GM12878 (cell line): Measurements from ENCODE around the gene HCN4. TPM values are rescaled to one million over a fixed set of nuclear protein-coding genes. Genes with fewer than 3 reads are reported as not detected.

ENCODE experiments used
- ATAC-seq: fragments of 200-7000 bp; cut with Tn5 transposase; 3 replicates; pipeline ENCODE4 v1.9.1; 2020; ENCODE audit warnings: mild to moderate bottlenecking, moderate library complexity
- BruUV-seq: library from RNA; stranded (reverse); fragments of 400-500 nt; replicated peaks from 2 replicates; lab custom pipeline; 2021; lab: Mats Ljungman, UMichigan
- CTCF ChIA-PET: fragments of 300-600 bp; sonication (Branson Sonifier 250); formaldehyde crosslinking; extraction: SDS; loops from one replicate; lab custom pipeline; 2021; ENCODE audit warnings: inconsistent platforms; lab: Yijun Ruan, JAX
- POLR2A ChIA-PET: fragments of 350-600 bp; formaldehyde crosslinking; extraction: SDS; loops from one replicate; lab custom pipeline; 2021; ENCODE audit warnings: inconsistent platforms; lab: Charles Lee
- RAD21 ChIA-PET: fragments of 300-600 bp; sonication (Branson Sonifier 250); formaldehyde crosslinking; loops from one replicate; lab custom pipeline; 2023; ENCODE audit warnings: antibody characterized with exemption; ENCODE audit not compliant: unreplicated experiment; lab: Charles Lee
- SMC1A ChIA-PET: fragments of 300-600 bp; sonication (Branson Sonifier 250); formaldehyde crosslinking; loops from one replicate; lab custom pipeline; 2023; ENCODE audit not compliant: unreplicated experiment, uncharacterized antibody; lab: Charles Lee
- DNase-seq: peaks from one replicate; pipeline ENCODE4 v3.0.0-alpha.2; 2011; ENCODE audit warnings: low read depth, low spot score
- FAIRE-seq: peaks from 3 replicates; lab custom pipeline; 2011; peaks lifted over from hg19 to GRCh38; lab: Jason Lieb, UNC
- H2AFZ ChIP-seq: 2 replicates; pipeline ENCODE4 v1.6.0; 2011; ENCODE audit warnings: low read depth, low read length, control low read depth; ENCODE audit not compliant: control insufficient read depth
- H3K27ac ChIP-seq: 2 replicates; pipeline ENCODE4 v1.5.1; 2011; ENCODE audit warnings: control low read depth; ENCODE audit not compliant: control insufficient read depth, insufficient read depth
- H3K27me3 ChIP-seq, 2 experiments: replicated peaks in 1 of 2; 2 replicates each; pipeline versions ENCODE4 v1.6.0 to v1.6.1; 2011; ENCODE audit warnings: low read length in 1 of 2; ENCODE audit not compliant: control insufficient read depth in 2 of 2, insufficient read depth in 2 of 2
- H3K36me3 ChIP-seq, 2 experiments: 2 replicates each; pipeline ENCODE4 v1.5.1; 2011; ENCODE audit warnings: low read length in 1 of 2; ENCODE audit not compliant: control insufficient read depth in 2 of 2, insufficient read depth in 2 of 2
- H3K4me1 ChIP-seq: 2 replicates; pipeline ENCODE4 v1.6.1; 2011; ENCODE audit warnings: mild to moderate bottlenecking, low read length, moderate library complexity, mixed read lengths; ENCODE audit not compliant: control insufficient read depth, insufficient read depth
- H3K4me2 ChIP-seq: 2 replicates; pipeline ENCODE4 v1.6.0; 2011; ENCODE audit warnings: control low read depth; ENCODE audit not compliant: control insufficient read depth, insufficient read depth
- H3K4me3 ChIP-seq: fragments of 200-600 bp; sonication (generic); 2 replicates; pipeline ENCODE4 v1.5.1; 2016
- H3K79me2 ChIP-seq: 2 replicates; pipeline ENCODE4 v1.6.0; 2011; ENCODE audit warnings: low read length; ENCODE audit not compliant: control insufficient read depth, insufficient read depth
- H3K9ac ChIP-seq: 2 replicates; pipeline ENCODE4 v1.8.0; 2011; ENCODE audit warnings: low read length, control low read depth, mixed read lengths; ENCODE audit not compliant: control insufficient read depth, insufficient read depth
- H3K9me3 ChIP-seq: replicated peaks from 3 replicates; pipeline ENCODE4 v1.5.1; 2011; ENCODE audit warnings: mild to moderate bottlenecking, low read length; ENCODE audit not compliant: control insufficient read depth, insufficient read depth
- H4K20me1 ChIP-seq: 2 replicates; pipeline ENCODE4 v1.6.0; 2011; ENCODE audit not compliant: control insufficient read depth, insufficient read depth
- ASH2L ChIP-seq: fragments of 300-600, 200-600 bp; sonication (generic); IDR thresholded peaks from 2 replicates; pipeline ENCODE4 v1.6.1; 2017; ENCODE audit warnings: low read depth, mild to moderate bottlenecking, borderline replicate concordance
- BRCA1 ChIP-seq: IDR thresholded peaks from 2 replicates; pipeline ENCODE4 v1.6.1; 2011; ENCODE audit warnings: low read depth, low read length, improper control_type of control experiment
- FOXK2 ChIP-seq: fragments of 450-650 bp; IDR thresholded peaks from 2 replicates; pipeline ENCODE4 v1.6.1; 2017; ENCODE audit warnings: mild to moderate bottlenecking, moderate library complexity
- HDAC6 ChIP-seq: fragments of 200-600 bp; sonication (generic); IDR thresholded peaks from one replicate; pipeline ENCODE4 v1.8.0; 2017; ENCODE audit warnings: antibody characterized with exemption; ENCODE audit not compliant: unreplicated experiment
- PAX5 ChIP-seq: IDR thresholded peaks from 2 replicates; pipeline ENCODE4 v1.6.1; 2011; ENCODE audit warnings: low read depth, low read length, borderline replicate concordance
- RBBP5 ChIP-seq: fragments of 200-600 bp; sonication (generic); conservative IDR thresholded peaks from 2 replicates; pipeline ENCODE4 v1.6.1; 2016
- TAF1 ChIP-seq: IDR thresholded peaks from 2 replicates; pipeline ENCODE4 v1.6.1; 2011; ENCODE audit warnings: mild to moderate bottlenecking, low read depth, low read length, borderline replicate concordance
- TARDBP ChIP-seq: IDR thresholded peaks from 2 replicates; pipeline ENCODE4 v1.6.1; 2016; ENCODE audit warnings: borderline replicate concordance
- YBX1 ChIP-seq: fragments of 450-650 bp; IDR thresholded peaks from 2 replicates; pipeline ENCODE4 v1.6.1; 2016; ENCODE audit warnings: antibody characterized with exemption
- WGBS: methylation state at CpG from one replicate; pipeline ENCODE4 v1.1.6; 2016; ENCODE audit warnings: low lambda C conversion rate; ENCODE audit not compliant: insufficient replicate concordance, insufficient coverage; ENCODE audit errors: missing lambda C conversion rate; 5-methylcytosine and 5-hydroxymethylcytosine counted together
- in situ Hi-C: fragments of 300-500 bp; cut with MboI; formaldehyde crosslinking; loops from 9 replicates; pipeline ENCODE4 v1.14.3; 2018; ENCODE audit warnings: mixed read lengths
- intact Hi-C: fragments of 100-400 bp; cut with micrococcal nuclease; formaldehyde crosslinking; loops from one replicate; pipeline ENCODE4 v1.14.2; 2022; ENCODE audit not compliant: unreplicated experiment
- polyA plus RNA-seq, 11 experiments: library from polyadenylated mRNA; depleted of rRNA in 4 of 11; unstranded in 6 of 11; stranded (reverse) in 5 of 11; fragments of >200 nt; fragmentation: Nextera tagmentation in 4 of 11; fragmentation: Illumina TruSeq in 1 of 11; extraction: Ambion mirVana in 4 of 11; extraction: Trizol in 1 of 11; gene quantifications; 1 replicate in 1 of 11; 2 replicates in 10 of 11; pipeline versions ENCODE4 v1.2.1 to v1.2.3, GENCODE V29; 2011 to 2016; ENCODE audit warnings: inconsistent platforms in 2 of 11, missing spikeins in 2 of 11, low read depth in 1 of 11
- total RNA-seq, 4 experiments: library from RNA; depleted of rRNA in 3 of 4; stranded (reverse); fragments of >200 nt in 3 of 4; fragmentation: Illumina TruSeq in 1 of 4; extraction: Trizol in 1 of 4; gene quantifications; 2 replicates each; pipeline versions ENCODE4 v1.2.1 to v1.2.3, GENCODE V29; 2013 to 2021
- TF ChIP-seq, protein P1 (sequence below): fragments of 150-350 bp; IDR thresholded peaks from 2 replicates; pipeline ENCODE4 v1.6.1; 2014; ENCODE audit warnings: mild to moderate bottlenecking, low read depth, low read length

Gene HCN4
- total and polyA plus RNA-seq, 10 of the 15 experiments (the other 5 are each of a cell fraction or from before 2014, with no cell fraction given): 0.03 to 0.10 TPM; not detected in 8

DNA sequence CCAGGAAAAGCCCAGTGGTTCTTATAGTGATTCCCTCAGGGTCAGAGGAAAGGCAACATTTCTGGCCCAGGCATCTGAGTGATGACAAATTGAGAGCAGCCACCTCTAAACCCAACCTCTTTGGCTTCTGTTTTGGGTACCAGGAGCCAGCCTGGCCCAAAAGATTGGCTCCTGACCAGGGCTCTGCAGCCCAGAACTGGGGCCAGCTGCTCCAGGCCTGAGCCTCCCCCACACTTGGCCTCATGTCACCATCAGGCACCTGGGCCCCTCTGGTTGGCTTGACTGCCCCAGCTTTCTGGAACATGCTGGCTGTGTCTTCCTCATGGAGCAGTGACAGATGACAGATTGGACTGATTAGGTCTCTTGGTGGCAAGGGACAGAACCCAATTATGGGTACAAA lies 26.0 kb upstream of the HCN4 start (continued):
- TF ChIP-seq, protein P1, sequence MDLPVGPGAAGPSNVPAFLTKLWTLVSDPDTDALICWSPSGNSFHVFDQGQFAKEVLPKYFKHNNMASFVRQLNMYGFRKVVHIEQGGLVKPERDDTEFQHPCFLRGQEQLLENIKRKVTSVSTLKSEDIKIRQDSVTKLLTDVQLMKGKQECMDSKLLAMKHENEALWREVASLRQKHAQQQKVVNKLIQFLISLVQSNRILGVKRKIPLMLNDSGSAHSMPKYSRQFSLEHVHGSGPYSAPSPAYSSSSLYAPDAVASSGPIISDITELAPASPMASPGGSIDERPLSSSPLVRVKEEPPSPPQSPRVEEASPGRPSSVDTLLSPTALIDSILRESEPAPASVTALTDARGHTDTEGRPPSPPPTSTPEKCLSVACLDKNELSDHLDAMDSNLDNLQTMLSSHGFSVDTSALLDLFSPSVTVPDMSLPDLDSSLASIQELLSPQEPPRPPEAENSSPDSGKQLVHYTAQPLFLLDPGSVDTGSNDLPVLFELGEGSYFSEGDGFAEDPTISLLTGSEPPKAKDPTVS: no peak
- TF ChIP-seq TAF1: no peak

DNA sequence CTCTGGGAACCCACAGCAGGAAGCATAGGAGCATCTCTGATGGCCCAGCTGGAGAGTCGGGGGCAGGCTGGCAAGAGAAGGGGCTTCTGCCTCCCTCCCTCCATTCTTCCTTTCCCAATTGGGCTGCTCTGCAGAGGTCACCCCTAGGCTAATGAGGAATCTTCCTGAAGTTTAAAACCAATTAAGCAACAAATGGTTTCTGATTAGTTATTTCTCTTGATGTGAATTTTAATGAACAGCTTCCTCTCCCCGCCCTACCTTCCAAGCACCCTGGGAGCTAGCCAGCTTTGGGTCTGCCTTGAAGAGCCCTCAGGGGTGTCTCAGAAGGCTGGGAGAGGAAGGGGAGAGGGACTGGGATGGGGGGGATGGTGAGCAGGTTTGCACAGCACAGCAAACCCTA lies 24.6 kb upstream of the HCN4 start:
- no peaks in the 10 kb centered on the region for H4K20me1 ChIP-seq
- no peak for FAIRE-seq
- H3K27ac ChIP-seq: no peak overlapping the region
- DNase-seq: no peak
- POLR2A ChIA-PET: interaction anchor here (0.6 kb wide), 1 partner anchor 39 kb away, joined by 5 read pairs; no protein-coding TSS in a partner anchor
- no peaks in the 10 kb centered on the region for H3K4me1 ChIP-seq
- no peak for TF ChIP-seq TARDBP
- no peak for TF ChIP-seq PAX5
- TF ChIP-seq BRCA1: no peak
- TF ChIP-seq, all 136 proteins: peak for 0
- H3K79me2 ChIP-seq: no peaks in the 10 kb centered on the region
- in situ Hi-C loops: no loop called here
- ATAC-seq: no peak
- no peak overlapping the region for H3K4me3 ChIP-seq
- 3% methylated on average over 2 of the region's 2 CpGs for WGBS
- H3K9ac ChIP-seq: no peak overlapping the region
- H3K36me3 ChIP-seq: no peaks in the 10 kb centered on the region
- BruUV-seq: no TSS peak
- H3K9me3 ChIP-seq: no peaks in the 10 kb centered on the region
- SMC1A ChIA-PET: no interaction called here
- H2AFZ ChIP-seq: no peak overlapping the region
- CTCF ChIA-PET: no interaction called here
- RAD21 ChIA-PET: no interaction called here
- intact Hi-C loops: no loop called here
- no peaks in the 10 kb centered on the region; a peak in 1 of 4 replicates for H3K27me3 ChIP-seq
- no peak overlapping the region for H3K4me2 ChIP-seq

DNA sequence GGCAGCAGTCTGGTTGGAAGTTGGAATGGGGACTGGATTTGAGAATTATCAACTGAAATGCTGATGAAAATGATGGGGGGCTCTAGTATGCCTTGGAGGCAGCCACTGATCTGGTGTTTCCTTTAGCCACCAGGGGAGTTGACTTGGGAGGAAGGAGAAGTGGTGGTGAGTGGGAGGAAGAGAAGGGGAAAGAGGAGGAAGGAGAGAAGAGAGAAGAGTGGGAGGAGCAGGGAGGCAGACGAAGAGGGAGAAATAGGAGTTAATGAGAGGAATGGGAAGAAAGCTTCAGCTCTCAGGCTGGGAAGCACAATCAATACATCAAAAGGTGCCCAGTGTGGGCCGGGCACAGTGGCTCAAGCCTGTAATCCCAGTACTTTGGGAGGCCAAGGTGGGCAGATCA lies 23.3 kb upstream of the HCN4 start:
- Histone ChIP-seq H3K27ac (no peak overlapping the region), H3K4me1 (no peaks in the 10 kb centered on the region), H3K27me3 (no peaks in the 10 kb centered on the region; a peak in 1 of 4 replicates), H3K79me2 (no peaks in the 10 kb centered on the region), H3K9me3 (no peaks in the 10 kb centered on the region), H2AFZ (no peak overlapping the region), H3K4me3 (no peak overlapping the region), H3K4me2 (no peak overlapping the region), H3K9ac (no peak overlapping the region), H3K36me3 (no peaks in the 10 kb centered on the region), H4K20me1 (no peaks in the 10 kb centered on the region)
- intact Hi-C loops: no loop called here
- 7% methylated on average over 2 of the region's 2 CpGs for WGBS
- FAIRE-seq (no peak), DNase-seq (no peak), ATAC-seq (no peak)
- SMC1A ChIA-PET: no interaction called here
- POLR2A ChIA-PET: no interaction called here
- RAD21 ChIA-PET: no interaction called here
- TF ChIP-seq ASH2L (no peak), HDAC6 (no peak), RBBP5 (no peak), FOXK2 (no peak), YBX1 (no peak)
- CTCF ChIA-PET: no interaction called here
- in situ Hi-C loops: no loop called here
- no TSS peak for BruUV-seq
